ENCODE measurements around the gene CNDP1. TPM values are rescaled to one million over a fixed set of nuclear protein-coding genes. Genes with fewer than 3 reads are reported as not detected.

The CNDP1 gene
- total RNA-seq, 4 donors from 2014 or later, result 0.15 TPM; not detected in 3

- Histone ChIP-seq H3K27ac (peak overlapping the region; percentile 94 to 99 (median 98)), H3K27me3 (no peaks in the 10 kb centered on the region), H3K36me3 (peaks cover 0 to 11% of the 10 kb centered on the region in 2 donors), H3K9me3 (no peaks in the 10 kb centered on the region), H3K4me1 (peaks cover 0 to 43% (median 20%) of the 10 kb centered on the region in 3 donors), H3K4me3 (peak overlapping the region; percentile 87 to 90)
- TF ChIP-seq POLR2A (IDR thresholded peaks at IDR 0.05) (no peak), EP300 (IDR thresholded peaks at IDR 0.05) (no peak), CTCF (IDR thresholded peaks at IDR 0.05) (peak in 1 of 4 experiments; percentile 26)
- ATAC-seq, result peak; percentile 30
- WGBS, 2 donors (ENCODE audit: low coverage in 1 of 2), result 0% methylated on average over 7 of the region's 44 CpGs; no CpG with 5 or more reads in 1 of the 2 donors
Measured at GRCh38 chr18:74598350-74599001, 64.2 kb downstream of the CNDP1 start.

- no peak overlapping the region for H3K27ac ChIP-seq
- no peaks in the 10 kb centered on the region for H3K36me3 ChIP-seq
- no peaks in the 10 kb centered on the region for H3K27me3 ChIP-seq
- H3K9me3 ChIP-seq, result no peaks in the 10 kb centered on the region
- H3K4me3 ChIP-seq, result no peak overlapping the region
- H3K4me1 ChIP-seq, result peaks cover 0 to 28% (median under 1%) of the 10 kb centered on the region in 3 donors
- ATAC-seq, result no peak
- TF ChIP-seq EP300 (IDR thresholded peaks at IDR 0.05) (no peak), CTCF (IDR thresholded peaks at IDR 0.05) (no peak), POLR2AphosphoS5 (IDR thresholded peaks at IDR 0.05) (no peak), POLR2A (IDR thresholded peaks at IDR 0.05) (no peak)
Measured at GRCh38 chr18:74604361-74604760, 70.1 kb downstream of the CNDP1 start.

- Histone ChIP-seq H3K4me3 (no peak overlapping the region), H3K27me3 (no peaks in the 10 kb centered on the region), H3K27ac (peak overlapping the region in 2 of 4 donors; percentile 30 to 44), H3K4me1 (peaks cover 0 to 24% (median 0%) of the 10 kb centered on the region in 3 donors), H3K36me3 (no peaks in the 10 kb centered on the region), H3K9me3 (no peaks in the 10 kb centered on the region)
- ATAC-seq, result peak; percentile 50
- 36 to 37% methylated on average over 2 to 4 of the region's 4 CpGs for WGBS, 2 donors (ENCODE audit: low coverage in 1 of 2)
- peak; percentile 84 for TF ChIP-seq POLR2AphosphoS5 (IDR thresholded peaks at IDR 0.05)
- TF ChIP-seq EP300 (IDR thresholded peaks at IDR 0.05), result no peak
Measured at GRCh38 chr18:74604774-74605173, 70.5 kb downstream of the CNDP1 start.

- 92 to 100% methylated on average over 2 of the region's 2 CpGs for WGBS, 2 donors (ENCODE audit: low coverage in 1 of 2)
- H3K9me3 ChIP-seq, result no peaks in the 10 kb centered on the region
- no peak overlapping the region for H3K27ac ChIP-seq
- H3K4me3 ChIP-seq, result no peak overlapping the region
- H3K4me1 ChIP-seq, result peaks cover 0 to 14% (median 0%) of the 10 kb centered on the region in 3 donors
- no peaks in the 10 kb centered on the region for H3K36me3 ChIP-seq
- ATAC-seq, result no peak
- TF ChIP-seq POLR2AphosphoS5 (IDR thresholded peaks at IDR 0.05) (no peak), POLR2A (IDR thresholded peaks at IDR 0.05) (no peak), EP300 (IDR thresholded peaks at IDR 0.05) (no peak), CTCF (IDR thresholded peaks at IDR 0.05) (no peak)
- H3K27me3 ChIP-seq, result no peaks in the 10 kb centered on the region
Measured at GRCh38 chr18:74608681-74609080, 74.4 kb downstream of the CNDP1 start.

- peaks cover 0 to 9% (median 0%) of the 10 kb centered on the region in 3 donors for H3K4me1 ChIP-seq
- TF ChIP-seq CTCF (IDR thresholded peaks at IDR 0.05) (no peak), POLR2AphosphoS5 (IDR thresholded peaks at IDR 0.05) (no peak), EP300 (IDR thresholded peaks at IDR 0.05) (no peak), POLR2A (IDR thresholded peaks at IDR 0.05) (no peak)
- no peaks in the 10 kb centered on the region for H3K27me3 ChIP-seq
- no peak overlapping the region for H3K27ac ChIP-seq
- 87 to 88% methylated on average over 3 of the region's 3 CpGs for WGBS, 2 donors (ENCODE audit: low coverage in 1 of 2)
- H3K9me3 ChIP-seq, result no peaks in the 10 kb centered on the region
- no peaks in the 10 kb centered on the region for H3K36me3 ChIP-seq
- H3K4me3 ChIP-seq, result no peak overlapping the region
- ATAC-seq, result no peak
Measured at GRCh38 chr18:74609535-74609934, 75.2 kb downstream of the CNDP1 start.
